ENCODE measurements around the gene RTN4R. TPM values are rescaled to one million over a fixed set of nuclear protein-coding genes. Genes with fewer than 3 reads are reported as not detected.
"Not testable (repeated sequence)": the region's sequence is repeated elsewhere in the genome, so short reads cannot be mapped to it uniquely, and the experiment has no call there.

The RTN4R gene
- total RNA-seq, 1 donor from 2014 or later: 4.4 TPM

DNA sequence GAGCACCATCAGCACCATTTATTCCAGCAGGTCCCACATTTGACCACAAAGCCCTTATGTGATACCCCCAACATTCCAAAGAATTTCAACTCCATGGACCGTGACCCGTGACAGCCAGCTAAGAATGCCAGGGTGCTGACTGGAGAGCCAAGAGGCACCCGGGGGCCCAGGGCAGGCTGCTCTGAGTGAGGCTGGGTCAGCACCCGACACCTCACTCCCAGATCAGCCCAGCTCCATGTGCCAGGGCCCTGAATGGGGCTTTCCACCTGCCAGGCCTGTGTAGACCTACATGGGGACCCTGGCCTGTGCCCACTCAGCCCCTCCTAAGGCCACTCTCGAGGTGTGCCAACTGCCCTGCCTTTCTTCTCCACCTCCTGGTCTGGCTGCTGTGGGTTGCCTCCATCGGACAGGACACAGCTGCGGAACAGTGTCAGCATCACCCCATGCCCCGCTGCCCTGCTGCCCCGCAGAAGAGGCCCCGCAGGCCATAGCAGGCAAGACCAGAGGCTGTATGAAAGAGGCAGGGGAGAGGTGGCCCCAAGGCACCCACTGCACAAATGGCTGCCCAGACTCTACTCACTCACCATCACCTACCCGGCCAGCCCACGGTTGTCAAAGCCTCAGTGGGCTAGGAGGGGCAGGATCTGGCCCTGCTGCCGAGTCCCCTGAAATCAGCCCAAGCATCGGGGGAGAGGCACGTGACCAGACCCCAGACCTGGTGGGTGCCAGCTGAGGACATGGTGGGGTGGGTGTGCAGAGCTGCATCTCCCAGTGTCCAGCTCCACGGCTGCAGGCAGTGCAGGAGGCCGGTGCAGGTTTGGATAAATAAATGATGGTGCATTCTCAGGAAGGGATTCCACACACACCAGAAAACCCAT, 4.5 kb downstream of the RTN4R start:
- ATAC-seq; DNase-seq (ENCODE audit: low spot score); intact Hi-C loops (cut with DNase I): not testable (repeated sequence)

DNA sequence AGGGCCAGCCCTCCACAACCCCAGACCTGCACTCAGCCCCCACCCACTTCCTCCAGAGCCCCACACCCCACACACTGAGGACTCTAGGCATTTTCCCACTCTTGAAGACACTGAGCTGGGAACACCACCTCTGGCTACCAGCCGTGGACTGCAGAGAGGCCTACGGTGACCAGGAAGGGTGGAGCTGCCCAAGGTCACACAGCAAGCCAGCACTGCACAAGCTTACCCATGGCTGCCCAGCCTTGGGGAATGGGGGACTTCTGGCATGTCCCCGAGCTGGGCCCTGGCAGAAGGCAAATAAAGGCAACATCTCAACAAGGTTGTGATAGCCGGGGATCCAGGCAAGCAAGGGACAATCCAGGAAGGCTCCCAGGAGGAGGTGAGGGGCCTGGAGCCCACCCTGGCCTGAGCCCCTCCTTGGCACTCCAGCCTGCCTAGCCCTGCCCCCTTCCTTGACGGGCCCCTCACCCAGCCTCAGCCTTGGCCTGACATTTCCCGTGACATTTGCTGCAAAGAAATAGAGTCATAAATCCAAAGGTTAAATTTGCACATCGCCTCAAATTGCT, 5.5 kb downstream of the RTN4R start:
- intact Hi-C loops (cut with DNase I): no loop called here
- DNase-seq (ENCODE audit: low spot score) (no peak), ATAC-seq (no peak)

- DNase-seq (ENCODE audit: low spot score) (no peak), ATAC-seq (no peak)
- intact Hi-C loops (cut with DNase I): no loop called here
These were observed 6.1 kb downstream of the RTN4R start for GRCh38 chr22:20261848-20262581.

GRCh38 chr22:20260071-20260765, 7.9 kb downstream of the RTN4R start:
- ATAC-seq (no peak), DNase-seq (ENCODE audit: low spot score) (no peak)
- intact Hi-C loops (cut with DNase I): no loop called here

GRCh38 chr22:20259327-20259688, 8.8 kb downstream of the RTN4R start:
- intact Hi-C loops (cut with DNase I): no loop called here
- ATAC-seq: no peak
- DNase-seq (ENCODE audit: low spot score): no peak

- DNase-seq (ENCODE audit: low spot score): no peak
- intact Hi-C loops (cut with DNase I): no loop called here
- no peak for ATAC-seq
These were observed 9.4 kb downstream of the RTN4R start for GRCh38 chr22:20258584-20259326.

- ATAC-seq (no peak), DNase-seq (ENCODE audit: low spot score) (no peak)
- intact Hi-C loops (cut with DNase I): no loop called here
These were observed 10.2 kb downstream of the RTN4R start for GRCh38 chr22:20258021-20258299.

DNA sequence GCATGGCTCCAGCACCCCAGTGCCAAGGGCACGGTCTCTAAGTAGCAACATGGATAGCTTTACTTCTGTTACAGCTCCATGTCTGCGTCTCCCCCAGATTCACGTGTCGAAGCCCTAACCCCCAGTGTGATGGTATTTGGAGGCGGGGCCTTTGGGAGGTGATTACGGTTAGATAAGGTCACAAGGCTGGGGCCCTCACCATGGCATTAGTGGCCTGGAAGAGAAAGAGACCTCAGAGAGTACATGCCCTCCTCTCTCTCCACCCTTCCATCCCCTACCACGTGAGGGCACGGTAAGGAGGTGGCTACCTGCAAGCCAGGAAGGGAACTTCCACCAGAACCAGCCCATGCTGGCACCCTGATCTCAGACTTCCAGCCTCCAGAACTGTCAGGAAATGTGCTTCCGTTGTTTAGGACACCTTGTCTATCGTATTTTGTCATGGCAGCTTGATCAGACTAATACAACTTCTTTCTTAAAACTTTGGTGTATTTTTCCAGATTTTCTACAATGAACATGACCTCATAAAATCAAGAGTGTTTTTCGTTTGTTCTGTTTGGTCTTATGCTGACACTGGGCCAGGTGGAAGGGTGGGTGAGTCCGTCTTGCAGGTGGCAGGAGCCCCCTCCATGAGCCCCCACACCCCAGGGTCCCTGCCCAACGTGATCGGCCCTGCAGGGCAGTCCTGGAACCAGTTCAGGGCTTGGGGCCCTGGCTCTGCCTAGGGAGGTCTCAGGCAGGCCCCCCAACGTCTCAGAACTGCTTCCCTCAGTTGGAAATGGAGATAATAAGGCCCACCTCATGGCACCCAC, 10.7 kb downstream of the RTN4R start:
- DNase-seq (ENCODE audit: low spot score) (no peak), ATAC-seq (no peak)
- intact Hi-C loops (cut with DNase I): no loop called here

GRCh38 chr22:20256551-20257211, 11.4 kb downstream of the RTN4R start:
- no peak for ATAC-seq
- DNase-seq (ENCODE audit: low spot score): no peak
- intact Hi-C loops (cut with DNase I): no loop called here

- intact Hi-C loops (cut with DNase I): no loop called here
- no peak for ATAC-seq
- no peak for DNase-seq (ENCODE audit: low spot score)
These were observed 12.1 kb downstream of the RTN4R start for GRCh38 chr22:20256027-20256426.

DNA sequence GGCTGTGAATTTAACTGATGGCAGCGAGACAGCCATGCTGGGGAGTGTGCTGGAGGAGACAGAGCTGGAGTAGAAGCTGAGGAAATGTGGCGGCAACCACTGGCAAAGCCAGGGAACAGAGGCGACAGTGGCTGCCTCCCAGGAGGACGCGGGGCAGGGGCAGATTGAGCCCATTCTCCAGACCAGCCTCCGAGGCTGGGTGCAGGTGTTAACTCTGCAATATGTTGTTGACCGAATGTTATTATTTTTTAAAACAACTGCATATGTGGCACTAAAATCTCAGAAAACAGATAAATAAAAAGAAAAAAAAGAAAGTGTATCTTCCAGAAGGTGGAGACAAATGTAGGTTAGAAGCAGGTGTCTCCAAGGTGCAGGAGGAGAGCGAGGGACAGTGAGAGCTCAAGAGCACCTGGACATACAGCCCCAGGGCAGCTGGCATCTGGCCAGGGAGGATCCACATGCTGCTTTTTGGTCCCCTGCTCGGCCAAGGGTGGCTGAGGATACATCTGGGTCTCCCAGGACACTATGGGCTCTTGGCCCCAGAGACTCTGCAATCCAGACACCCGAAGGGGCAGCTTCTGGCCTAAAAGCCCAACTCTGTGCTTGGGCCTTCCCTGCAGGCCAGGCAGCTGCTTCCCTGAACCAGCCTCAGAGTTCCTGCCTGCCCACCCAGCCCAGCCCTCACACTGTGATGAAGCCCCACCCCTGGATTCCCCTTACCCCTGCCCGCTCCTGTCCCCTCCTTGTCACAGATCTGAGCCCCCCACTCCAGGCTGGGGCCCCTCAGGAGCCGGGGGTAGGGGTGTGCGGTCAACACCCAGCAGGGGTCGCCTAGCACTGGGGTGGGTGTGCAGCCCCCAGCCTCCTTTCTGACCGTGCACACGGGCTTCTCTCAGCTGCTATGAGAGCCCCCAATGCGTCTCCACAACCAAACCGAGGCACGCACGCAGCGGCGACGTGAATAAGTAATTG, 12.9 kb downstream of the RTN4R start:
- ATAC-seq (no peak), DNase-seq (ENCODE audit: low spot score) (no peak)
- intact Hi-C loops (cut with DNase I): no loop called here

GRCh38 chr22:20253161-20253560, 15.0 kb downstream of the RTN4R start:
- ATAC-seq: no peak
- intact Hi-C loops (cut with DNase I): no loop called here
- DNase-seq (ENCODE audit: low spot score): no peak

DNA sequence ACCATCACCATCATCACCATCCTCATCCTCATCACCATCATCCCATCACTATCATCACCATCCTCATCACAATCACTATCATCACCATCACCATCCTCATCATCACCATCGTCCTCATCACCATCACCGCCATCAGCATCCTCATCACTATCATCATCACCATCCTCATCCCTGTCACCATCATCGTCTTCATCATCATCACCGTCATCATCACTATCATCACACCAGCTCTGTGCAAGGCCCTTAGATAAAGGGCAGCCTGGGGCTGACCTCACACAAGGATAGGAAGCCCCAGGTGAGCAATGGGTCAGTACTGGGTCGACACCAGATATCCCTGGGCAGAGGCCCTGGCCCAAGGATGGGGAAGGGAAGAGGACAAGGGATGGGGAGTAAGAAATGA, 16.1 kb downstream of the RTN4R start:
- intact Hi-C loops (cut with DNase I): no loop called here
- DNase-seq (ENCODE audit: low spot score): no peak
- ATAC-seq: no peak

- intact Hi-C loops (cut with DNase I): no loop called here
- ATAC-seq (no peak), DNase-seq (ENCODE audit: low spot score) (no peak)
These were observed 16.6 kb downstream of the RTN4R start for GRCh38 chr22:20251491-20251890.

GRCh38 chr22:20249797-20250354, 18.2 kb downstream of the RTN4R start:
- intact Hi-C loops (cut with DNase I): no loop called here
- DNase-seq (ENCODE audit: low spot score) (no peak), ATAC-seq (peak; percentile 61)

DNA sequence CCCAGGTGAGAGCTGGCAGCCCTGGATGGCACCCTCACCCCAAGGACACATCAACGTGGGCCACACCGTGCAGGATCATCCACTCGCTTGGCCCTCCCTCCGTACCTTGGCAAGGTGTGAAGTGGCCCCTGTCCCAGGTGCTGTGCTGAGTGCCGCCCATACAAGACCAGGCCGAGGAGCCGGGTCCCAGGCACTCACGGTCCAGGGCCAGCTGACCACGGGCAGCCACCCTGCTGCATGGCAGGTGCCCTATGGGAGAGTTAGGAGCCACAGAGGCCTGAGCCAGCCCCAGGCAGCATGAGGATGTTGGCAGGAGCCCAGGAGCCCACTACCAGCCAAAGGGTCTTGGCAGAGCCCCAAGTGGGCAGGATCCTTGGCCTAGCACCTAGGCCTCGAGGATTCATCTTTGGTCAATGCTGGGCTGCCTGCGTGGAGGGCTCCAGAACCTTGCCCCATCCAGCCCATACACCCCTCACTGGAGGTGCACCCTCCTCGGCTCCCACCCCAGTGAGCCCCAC, 19.6 kb downstream of the RTN4R start:
- ATAC-seq (no peak), DNase-seq (ENCODE audit: low spot score) (no peak)
- intact Hi-C loops (cut with DNase I): no loop called here

All from sciatic nerve (tissue), 2 donors.